HepG2 (cell line): Measurements from ENCODE around the gene RABL6. TPM values are rescaled to one million over a fixed set of nuclear protein-coding genes. Genes with fewer than 3 reads are reported as not detected.

Source experiments
- AGO1 ChIP-seq: fragments of 200-400 bp; formaldehyde crosslinking; IDR thresholded peaks from 2 replicates; pipeline ENCODE4 v1.6.1; 2017; ENCODE audit warnings: mild to moderate bottlenecking, low read depth, low read length, moderate library complexity; ENCODE audit not compliant: poor library complexity, severe bottlenecking
- AGO2 ChIP-seq: fragments of 200-400 bp; formaldehyde crosslinking; optimal IDR thresholded peaks from 2 replicates; pipeline ENCODE3; 2017; ENCODE audit warnings: mild to moderate bottlenecking, low read depth, low read length, moderate library complexity
- ARID2 ChIP-seq: sonication (generic); formaldehyde crosslinking; IDR thresholded peaks from 2 replicates; pipeline ENCODE4 v1.8.1; 2022; ENCODE audit warnings: mild to moderate bottlenecking, missing genetic modification reagents, borderline replicate concordance
- DZIP1 ChIP-seq: sonication (generic); formaldehyde crosslinking; IDR thresholded peaks from 2 replicates; pipeline ENCODE4 v1.5.0; 2020; ENCODE audit warnings: mild to moderate bottlenecking, missing genetic modification reagents
- GRHL1 ChIP-seq: sonication (generic); formaldehyde crosslinking; conservative IDR thresholded peaks from 2 replicates; pipeline ENCODE4 v1.8.0; 2022; ENCODE audit warnings: missing genetic modification reagents
- HNRNPUL1 ChIP-seq: fragments of 200-400 bp; formaldehyde crosslinking; IDR thresholded peaks from 2 replicates; pipeline ENCODE4 v1.6.1; 2017; ENCODE audit warnings: low read depth, mild to moderate bottlenecking, low read length, moderate library complexity
- MXD1 ChIP-seq: sonication (generic); formaldehyde crosslinking; IDR thresholded peaks from 2 replicates; pipeline ENCODE4 v1.4.0; 2020; ENCODE audit warnings: mild to moderate bottlenecking, missing genetic modification reagents
- ZFP1 ChIP-seq: IDR thresholded peaks from 2 replicates; pipeline ENCODE4 v1.6.1; 2016
- ZNF777 ChIP-seq: sonication (generic); formaldehyde crosslinking; IDR thresholded peaks from 2 replicates; pipeline ENCODE4 v1.4.0; 2020; ENCODE audit warnings: missing genetic modification reagents
- ZNF781 ChIP-seq: sonication (generic); formaldehyde crosslinking; IDR thresholded peaks from 2 replicates; pipeline ENCODE4 v1.5.1; 2020; ENCODE audit warnings: borderline replicate concordance, mild to moderate bottlenecking, missing genetic modification reagents; ENCODE audit errors: not compliant biosample characterization
- polyA plus RNA-seq, 8 experiments: library from polyadenylated mRNA; depleted of rRNA in 3 of 8; stranded (reverse) in 7 of 8; unstranded in 1 of 8; fragments of >200 nt; fragmentation: Illumina TruSeq in 4 of 8; extraction: Trizol in 4 of 8; gene quantifications; 2 replicates each; pipeline versions ENCODE4 v1.2.1 to v1.2.3, GENCODE V29; 2011 to 2016; ENCODE audit warnings: low read depth in 4 of 8, missing spikeins in 1 of 8, mixed read lengths in 1 of 8; ENCODE audit not compliant: insufficient read depth in 1 of 8
- total RNA-seq, 5 experiments: library from RNA; depleted of rRNA; stranded (reverse); fragments of >200 nt; fragmentation: Illumina TruSeq; extraction: Trizol; gene quantifications; 2 replicates each; pipeline ENCODE4 v1.2.3, GENCODE V29; 2016; ENCODE audit warnings: low read depth in 1 of 5

RABL6 gene
- total and polyA plus RNA-seq, 2 of the 13 experiments (the other 11 are each of a cell fraction or from before 2014, with no cell fraction given) = 81.5 to 125 TPM

- TF ChIP-seq HNRNPUL1 (no peak), AGO2 (peak; percentile 20), ARID2 (CRISPR knock-in tag) (no peak), ZFP1 (CRISPR knock-in tag) (no peak), AGO1 (peak; percentile 69), ZNF781 (CRISPR knock-in tag) (no peak), MXD1 (no peak), GRHL1 (no peak), DZIP1 (CRISPR knock-in tag) (no peak), ZNF777 (CRISPR knock-in tag) (no peak)
Observed at GRCh38 chr9:136835932-136836904, 28.5 kb downstream of the RABL6 start (continued).
